ENCODE measurements around the gene ZFHX3.

The ZFHX3 gene

DNA sequence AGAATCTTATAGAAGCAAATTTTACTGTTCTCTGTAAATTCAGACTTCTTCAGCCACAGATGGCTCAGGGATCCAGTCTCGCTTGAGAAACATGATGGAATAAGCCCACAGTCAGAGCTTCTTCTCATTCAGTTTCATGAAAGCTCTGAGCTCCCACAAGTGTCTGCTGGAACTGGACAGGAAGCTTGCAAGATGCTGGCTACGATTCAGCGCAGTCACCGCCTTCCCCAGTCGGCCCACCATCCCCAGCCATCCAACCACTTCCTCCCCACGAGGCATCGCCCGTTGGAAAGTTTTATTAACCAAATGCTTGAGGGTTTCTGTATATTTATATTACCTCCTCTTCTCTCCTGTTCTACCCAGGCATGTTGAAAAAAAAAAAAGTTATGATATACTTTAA lies 171.7 kb downstream of the ZFHX3 start:
- DNase-seq (ENCODE audit: low read depth in 2 of 2), result no peak

DNA sequence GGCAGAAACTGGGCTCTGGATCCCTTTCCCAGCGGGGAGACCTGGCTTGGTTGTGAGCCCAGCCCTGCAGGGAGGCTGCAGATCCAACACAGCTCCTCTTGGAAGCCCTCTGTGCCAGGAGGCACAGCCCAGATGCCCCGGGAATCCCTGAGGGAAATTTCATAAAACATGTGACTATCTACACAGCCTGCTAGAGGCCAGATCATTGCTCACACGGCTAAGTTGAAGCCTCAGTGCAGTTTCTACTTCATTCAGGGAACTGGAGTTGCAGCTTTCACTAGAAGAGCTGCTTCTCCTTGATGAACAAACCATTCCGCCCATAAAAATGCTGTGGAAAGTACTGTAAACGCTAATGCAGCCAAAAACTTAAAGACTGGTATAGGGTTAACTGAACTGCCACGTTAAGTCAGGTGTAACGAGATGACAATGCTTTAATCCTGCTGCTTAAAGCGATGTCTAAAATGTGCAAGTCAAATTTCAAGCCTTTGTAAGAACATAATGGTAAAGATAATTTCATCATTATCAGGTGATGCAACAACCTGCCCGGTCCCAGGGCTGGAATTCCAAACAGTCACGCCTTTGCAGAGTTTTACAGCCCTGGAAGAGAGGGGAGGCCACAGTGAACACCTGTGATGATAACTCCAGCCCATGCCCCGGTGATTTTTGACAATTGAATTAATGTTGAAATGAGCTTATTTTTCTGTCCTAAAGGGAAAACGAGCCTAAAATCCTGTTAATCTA lies 172.5 kb downstream of the ZFHX3 start:
- no peak for DNase-seq (ENCODE audit: low read depth in 2 of 2)

DNA sequence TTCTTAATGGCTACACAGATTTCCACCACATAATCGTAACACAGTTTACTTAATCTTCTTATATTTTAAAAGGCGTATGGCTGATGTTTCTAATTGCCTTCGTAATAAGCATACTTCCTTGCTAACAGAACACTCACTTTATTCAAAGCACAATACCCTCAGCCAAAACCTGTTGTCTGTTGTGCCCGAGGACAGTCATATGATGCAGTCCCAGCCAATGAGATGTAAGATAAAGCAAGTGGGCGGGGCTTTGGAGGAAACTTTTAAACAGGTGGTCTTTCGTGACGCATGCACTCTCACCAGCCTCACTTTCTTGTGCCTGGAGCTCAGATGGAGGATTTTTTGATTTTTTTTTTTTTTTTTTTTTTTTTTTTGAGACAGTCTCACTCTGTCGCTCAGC lies 174.1 kb downstream of the ZFHX3 start:
- no peak for DNase-seq (ENCODE audit: low read depth in 2 of 2)

- DNase-seq (ENCODE audit: low read depth in 2 of 2), result no peak
These were observed 174.9 kb downstream of the ZFHX3 start for GRCh38 chr16:72873044-72873443.

DNA sequence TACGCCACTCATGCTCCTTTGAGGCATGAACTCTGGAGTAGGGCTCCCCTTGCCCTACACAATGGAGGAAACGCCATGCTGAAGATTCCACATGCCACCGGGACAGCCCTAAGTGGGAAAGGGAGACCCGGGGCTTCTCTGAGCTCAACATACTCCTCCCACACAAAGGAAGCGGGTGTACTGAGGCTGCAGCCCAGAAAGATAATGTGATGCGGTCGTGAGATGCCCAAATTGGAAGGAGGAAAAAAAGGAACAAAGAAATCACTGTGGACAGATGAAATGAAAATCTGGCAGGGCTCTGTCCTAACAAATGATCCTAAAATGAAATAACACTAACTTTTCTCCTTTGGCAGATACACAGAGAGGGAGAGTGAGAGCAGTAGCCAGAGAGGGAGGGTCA lies 182.1 kb downstream of the ZFHX3 start:
- no peak for DNase-seq (ENCODE audit: low read depth in 2 of 2)

GRCh38 chr16:72865258-72865657 lies 182.7 kb downstream of the ZFHX3 start:
- no peak for DNase-seq (ENCODE audit: low read depth in 2 of 2)

DNA sequence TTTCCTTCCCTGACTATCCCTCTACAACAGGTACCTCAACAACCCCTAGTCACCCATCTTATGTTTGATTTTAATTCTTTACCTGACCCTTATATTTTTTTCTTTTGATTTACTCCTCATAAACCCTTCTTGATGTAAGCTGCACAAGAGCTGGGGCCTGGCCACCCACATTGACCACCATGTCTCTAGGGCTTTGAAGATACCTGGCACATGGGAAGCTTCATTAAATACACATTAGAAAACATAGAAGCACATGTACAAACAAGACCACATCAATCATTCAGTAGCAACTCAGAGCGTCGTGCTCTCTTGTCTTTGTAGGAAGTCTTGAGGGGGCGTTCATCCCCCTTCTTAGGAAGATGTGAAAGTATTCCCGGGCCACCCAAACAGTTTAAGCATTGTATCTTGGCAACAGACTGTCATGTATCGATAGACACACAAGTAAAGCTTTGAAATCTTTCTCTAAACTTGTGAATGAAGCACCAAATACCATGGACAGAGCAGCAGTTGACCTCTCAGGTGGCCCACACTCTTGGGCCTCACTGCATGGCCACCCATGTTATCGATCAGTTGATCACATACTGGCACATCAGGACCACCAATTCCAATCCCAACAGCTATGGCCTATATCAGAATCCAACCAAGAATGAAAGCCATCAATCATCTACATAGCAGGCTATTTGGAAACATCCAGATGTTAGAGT lies 183.6 kb downstream of the ZFHX3 start:
- no peak for DNase-seq (ENCODE audit: low read depth in 2 of 2)

DNA sequence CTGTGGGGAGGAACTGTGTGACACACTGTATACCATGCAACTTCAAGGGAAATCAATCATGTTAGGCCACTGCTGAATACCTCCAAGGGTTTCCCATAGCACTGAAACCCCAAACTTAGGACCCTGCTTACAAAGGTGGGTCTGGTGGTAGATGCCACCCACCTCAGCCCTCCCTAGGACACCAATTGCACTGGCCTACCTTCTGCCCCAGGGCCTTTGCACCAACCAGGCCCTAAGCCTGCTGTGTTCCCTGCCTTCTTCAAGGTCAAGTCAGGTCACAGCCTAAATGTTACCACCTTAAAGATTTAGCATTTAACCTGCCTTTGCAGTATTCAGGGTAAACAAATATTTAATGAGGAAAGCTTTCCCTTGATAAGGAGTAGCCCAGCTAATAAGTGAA lies 185.8 kb downstream of the ZFHX3 start:
- DNase-seq (ENCODE audit: low read depth in 2 of 2), result no peak

GRCh38 chr16:72860726-72861562 lies 187.0 kb downstream of the ZFHX3 start:
- DNase-seq (ENCODE audit: low read depth in 2 of 2), result no peak

DNA sequence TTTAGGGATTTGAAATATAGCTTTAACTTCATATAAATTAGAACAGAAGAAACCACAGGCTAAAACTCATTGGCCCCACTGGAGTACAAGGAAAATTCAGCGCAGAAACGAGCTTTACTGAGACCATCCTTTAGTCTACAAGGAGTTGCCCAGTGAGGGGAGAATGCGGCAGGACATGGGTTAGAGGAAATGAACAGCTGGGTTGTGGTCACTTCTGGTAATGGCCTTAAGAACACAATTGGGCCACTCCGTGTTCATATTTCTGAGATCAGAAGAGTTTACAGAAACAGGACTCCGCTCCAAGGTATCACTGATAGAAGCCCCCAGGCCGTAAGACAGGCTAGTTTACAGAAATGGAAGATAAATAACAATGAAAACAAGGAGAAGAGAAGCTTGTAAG lies 188.3 kb downstream of the ZFHX3 start:
- DNase-seq (ENCODE audit: low read depth in 2 of 2), result no peak

- no peak for DNase-seq (ENCODE audit: low read depth in 2 of 2)
These were observed 189.0 kb downstream of the ZFHX3 start for GRCh38 chr16:72858665-72859493.

DNA sequence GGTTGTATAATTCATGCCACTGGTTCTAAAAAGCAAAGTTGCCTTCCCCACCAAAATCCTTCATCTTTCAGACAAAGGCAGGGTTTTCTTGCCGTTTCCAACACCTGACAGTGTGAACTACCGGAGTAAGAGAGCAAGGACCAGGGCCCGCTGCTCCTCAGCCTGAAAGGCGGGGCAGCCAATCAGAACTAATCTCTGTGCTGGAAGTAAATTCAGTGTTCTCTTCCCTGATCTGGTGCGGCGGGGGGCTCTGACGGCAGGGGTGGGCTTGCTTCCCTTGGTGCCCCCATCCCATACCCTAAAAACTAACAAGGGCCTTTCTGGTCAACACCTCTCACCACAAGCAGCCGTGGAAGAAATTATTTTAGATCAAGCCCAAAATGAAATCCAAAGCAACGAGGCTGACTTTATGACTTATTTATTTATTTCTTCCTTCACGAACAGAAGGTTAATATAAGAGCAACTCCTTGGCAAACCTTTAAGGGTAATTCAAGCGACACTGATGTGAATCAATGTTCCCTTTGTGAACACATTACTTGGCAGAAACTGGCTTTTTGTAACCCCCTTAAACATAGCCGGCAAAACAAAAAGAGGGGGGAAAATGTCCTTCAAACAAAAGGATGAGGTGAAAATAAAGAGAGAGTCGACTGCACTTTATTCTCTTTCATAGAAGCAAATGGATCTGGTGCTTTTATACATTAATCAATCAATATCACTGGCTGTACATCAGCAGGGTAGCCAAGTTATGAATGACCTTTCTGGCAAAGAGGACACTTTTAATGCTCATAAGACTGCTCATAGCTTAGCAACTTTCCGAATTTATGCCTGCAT lies 189.9 kb downstream of the ZFHX3 start:
- DNase-seq (ENCODE audit: low read depth in 2 of 2), result no peak

DNA sequence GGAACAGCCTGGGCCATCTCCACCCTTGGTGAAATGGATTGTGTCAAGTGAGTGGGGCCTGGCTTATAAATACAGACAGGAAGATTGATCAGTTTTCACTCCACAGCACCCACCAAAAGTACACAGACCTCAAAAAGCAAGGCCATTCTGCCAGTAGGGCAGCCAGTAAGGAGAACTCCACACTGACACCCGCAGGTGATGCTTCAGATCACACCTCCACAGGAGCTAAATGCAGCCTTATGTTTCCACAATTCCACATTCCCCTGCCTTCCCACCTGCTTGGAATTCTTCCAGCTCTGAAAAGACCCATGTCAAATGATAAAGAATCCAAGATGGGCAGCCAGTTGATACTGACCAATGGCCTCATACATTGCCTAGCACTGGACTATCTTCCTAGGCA lies 191.1 kb downstream of the ZFHX3 start:
- no peak for DNase-seq (ENCODE audit: low read depth in 2 of 2)

GRCh38 chr16:72854267-72854959 lies 193.5 kb downstream of the ZFHX3 start:
- no peak for DNase-seq (ENCODE audit: low read depth in 2 of 2)

DNA sequence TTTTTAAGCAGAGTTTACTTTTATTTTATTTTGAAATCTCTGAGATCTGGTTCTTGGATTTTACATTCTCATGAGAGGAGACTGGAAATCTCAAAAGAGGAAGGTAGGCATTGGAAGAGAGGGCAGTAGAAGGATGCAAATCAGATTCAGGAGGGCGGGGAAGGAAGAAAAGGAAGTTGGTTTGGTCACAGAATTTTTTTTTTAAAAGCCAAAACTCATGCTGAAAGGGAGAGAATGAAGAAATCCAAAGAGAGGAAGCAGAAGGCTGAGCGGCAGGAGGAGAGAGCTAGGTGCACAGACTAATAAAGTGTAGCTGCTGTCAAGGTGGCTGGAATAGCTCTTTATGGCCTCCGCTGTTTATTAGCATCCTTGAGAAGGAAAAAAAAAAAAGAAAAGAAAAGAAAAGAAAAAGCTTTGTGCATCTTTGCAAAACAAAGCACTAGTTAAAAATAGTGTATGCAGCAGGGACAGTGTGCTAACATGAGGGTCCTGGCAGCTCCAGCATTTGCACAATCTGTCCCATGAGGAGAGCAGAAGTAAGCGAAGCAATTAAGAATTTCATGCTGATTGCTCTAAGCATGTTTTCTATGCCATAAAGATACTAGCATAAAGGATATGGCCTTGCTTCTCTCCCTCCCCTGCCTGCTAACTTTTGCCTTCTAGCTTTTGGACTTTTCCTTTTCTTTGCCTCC lies 194.2 kb downstream of the ZFHX3 start:
- DNase-seq (ENCODE audit: low read depth in 2 of 2), result no peak

GRCh38 chr16:72852421-72852820 lies 195.5 kb downstream of the ZFHX3 start:
- DNase-seq (ENCODE audit: low read depth in 2 of 2), result no peak

- no peak for DNase-seq (ENCODE audit: low read depth in 2 of 2)
These were observed 197.1 kb downstream of the ZFHX3 start for GRCh38 chr16:72850853-72851252.

- no peak for DNase-seq (ENCODE audit: low read depth in 2 of 2)
These were observed 197.9 kb downstream of the ZFHX3 start for GRCh38 chr16:72850021-72850420.
